ENCODE results near the gene ZFP14.
"Not testable (repeated sequence)": the region's sequence is repeated elsewhere in the genome, so short reads cannot be mapped to it uniquely, and the experiment has no call there.

GRCh38 chr19:36314053-36314452, 64.9 kb downstream of the ZFP14 start:
- not testable (repeated sequence) for TF ChIP-seq CTCF (IDR thresholded peaks at IDR 0.05; ENCODE audit: poor library complexity); EZH2 (IDR thresholded peaks at IDR 0.05; ENCODE audit: borderline replicate concordance); EZH2phosphoT487 (IDR thresholded peaks at IDR 0.05; ENCODE audit: low read depth, severe bottlenecking, unreplicated experiment)
